GM19455 (cell line): Measurements from ENCODE around the gene ATG5.
"Not testable (repeated sequence)": the region's sequence is repeated elsewhere in the genome, so short reads cannot be mapped to it uniquely, and the experiment has no call there.

ENCODE experiments used
- ATAC-seq: cut with Tn5 transposase; IDR thresholded peaks from one replicate; pipeline ENCODE4 v1.9.1; 2021; ENCODE audit not compliant: unreplicated experiment

The ATG5 gene

GRCh38 chr6:106160189-106160588 lies 165.4 kb downstream of the ATG5 start:
- no peak for ATAC-seq

GRCh38 chr6:106159531-106159940 lies 166.0 kb downstream of the ATG5 start:
- no peak for ATAC-seq

- no peak for ATAC-seq
Observed at GRCh38 chr6:106158816-106159215, 166.7 kb downstream of the ATG5 start.

- no peak for ATAC-seq
Observed at GRCh38 chr6:106156863-106157262, 168.7 kb downstream of the ATG5 start.

GRCh38 chr6:106156413-106156812 lies 169.1 kb downstream of the ATG5 start:
- ATAC-seq: no peak

- no peak for ATAC-seq
Observed at GRCh38 chr6:106155219-106155830, 170.2 kb downstream of the ATG5 start.

- ATAC-seq: no peak
Observed at GRCh38 chr6:106154326-106154725, 171.2 kb downstream of the ATG5 start.

GRCh38 chr6:106152952-106153351 lies 172.6 kb downstream of the ATG5 start:
- no peak for ATAC-seq

- ATAC-seq: not testable (repeated sequence)
Observed at GRCh38 chr6:106152476-106152875, 173.1 kb downstream of the ATG5 start.

GRCh38 chr6:106149472-106150069 lies 176.0 kb downstream of the ATG5 start:
- ATAC-seq: no peak

- no peak for ATAC-seq
Observed at GRCh38 chr6:106147476-106147875, 178.1 kb downstream of the ATG5 start.

- peak; percentile 34 for ATAC-seq
Observed at GRCh38 chr6:106146852-106147351, 178.7 kb downstream of the ATG5 start.

- ATAC-seq: peak; percentile 30
Observed at GRCh38 chr6:106145741-106146227, 179.8 kb downstream of the ATG5 start.

- no peak for ATAC-seq
Observed at GRCh38 chr6:106145144-106145543, 180.4 kb downstream of the ATG5 start.

- ATAC-seq: no peak
Observed at GRCh38 chr6:106143665-106144064, 181.9 kb downstream of the ATG5 start.

- no peak for ATAC-seq
Observed at GRCh38 chr6:106142876-106143431, 182.6 kb downstream of the ATG5 start.

- peak; percentile 78 for ATAC-seq
Observed at GRCh38 chr6:106141441-106142237, 183.9 kb downstream of the ATG5 start.

GRCh38 chr6:106138151-106138550 lies 187.4 kb downstream of the ATG5 start:
- ATAC-seq: no peak

- no peak for ATAC-seq
Observed at GRCh38 chr6:106136845-106137244, 188.7 kb downstream of the ATG5 start.

- no peak for ATAC-seq
Observed at GRCh38 chr6:106135911-106136571, 189.5 kb downstream of the ATG5 start.
